C4-2B (cell line): ENCODE measurements around the gene GALNT5.
A peak's percentile ranks its signal among the peaks of the same experiment; 100 is the strongest.

Experiments used
- H3K27ac ChIP-seq: fragments of 450-650 bp; 2 replicates; pipeline ENCODE4 v1.5.1; 2017
- ZFX ChIP-seq: fragments of 450-650 bp; IDR thresholded peaks from 2 replicates; pipeline ENCODE4 v1.6.1; 2017
- TF ChIP-seq, protein P1 (sequence below): fragments of 450-650 bp; conservative IDR thresholded peaks from 2 replicates; pipeline ENCODE4 v1.5.1; 2017; ENCODE audit warnings: mild to moderate bottlenecking

The GALNT5 gene

GRCh38 chr2:157292853-157293252, 35.3 kb downstream of the GALNT5 start:
- TF ChIP-seq, protein P1, sequence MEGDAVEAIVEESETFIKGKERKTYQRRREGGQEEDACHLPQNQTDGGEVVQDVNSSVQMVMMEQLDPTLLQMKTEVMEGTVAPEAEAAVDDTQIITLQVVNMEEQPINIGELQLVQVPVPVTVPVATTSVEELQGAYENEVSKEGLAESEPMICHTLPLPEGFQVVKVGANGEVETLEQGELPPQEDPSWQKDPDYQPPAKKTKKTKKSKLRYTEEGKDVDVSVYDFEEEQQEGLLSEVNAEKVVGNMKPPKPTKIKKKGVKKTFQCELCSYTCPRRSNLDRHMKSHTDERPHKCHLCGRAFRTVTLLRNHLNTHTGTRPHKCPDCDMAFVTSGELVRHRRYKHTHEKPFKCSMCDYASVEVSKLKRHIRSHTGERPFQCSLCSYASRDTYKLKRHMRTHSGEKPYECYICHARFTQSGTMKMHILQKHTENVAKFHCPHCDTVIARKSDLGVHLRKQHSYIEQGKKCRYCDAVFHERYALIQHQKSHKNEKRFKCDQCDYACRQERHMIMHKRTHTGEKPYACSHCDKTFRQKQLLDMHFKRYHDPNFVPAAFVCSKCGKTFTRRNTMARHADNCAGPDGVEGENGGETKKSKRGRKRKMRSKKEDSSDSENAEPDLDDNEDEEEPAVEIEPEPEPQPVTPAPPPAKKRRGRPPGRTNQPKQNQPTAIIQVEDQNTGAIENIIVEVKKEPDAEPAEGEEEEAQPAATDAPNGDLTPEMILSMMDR, result no peak
- TF ChIP-seq ZFX, result no peak
- H3K27ac ChIP-seq, result no peak overlapping the region

GRCh38 chr2:157296490-157296889, 39.0 kb downstream of the GALNT5 start:
- no peak for TF ChIP-seq ZFX
- TF ChIP-seq, protein P1, result no peak
- H3K27ac ChIP-seq, result no peak overlapping the region

DNA sequence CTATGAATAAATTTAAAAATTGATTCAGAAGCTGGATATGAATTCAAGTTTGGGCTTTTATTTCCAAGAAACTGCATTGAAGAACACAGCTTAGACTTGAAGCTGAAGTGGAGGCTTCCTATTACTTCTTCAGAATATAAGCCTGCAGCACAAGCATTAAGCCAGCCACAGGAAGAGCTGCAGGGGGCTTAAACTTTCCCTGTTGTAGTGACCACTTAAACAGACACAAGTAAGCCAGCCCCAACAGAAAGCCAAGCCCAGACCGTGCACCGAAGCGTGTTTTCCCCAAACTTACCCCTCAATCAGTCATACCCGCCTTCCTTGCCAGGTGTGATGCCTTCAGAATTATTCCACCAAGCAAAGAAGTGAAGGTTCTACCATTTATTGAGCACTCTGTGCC, 39.5 kb downstream of the GALNT5 start:
- H3K27ac ChIP-seq, result no peak overlapping the region
- TF ChIP-seq ZFX, result no peak
- TF ChIP-seq, protein P1, result no peak

- TF ChIP-seq, protein P1, result no peak
- no peak overlapping the region for H3K27ac ChIP-seq
Observed at GRCh38 chr2:157301307-157301706, 43.8 kb downstream of the GALNT5 start.

DNA sequence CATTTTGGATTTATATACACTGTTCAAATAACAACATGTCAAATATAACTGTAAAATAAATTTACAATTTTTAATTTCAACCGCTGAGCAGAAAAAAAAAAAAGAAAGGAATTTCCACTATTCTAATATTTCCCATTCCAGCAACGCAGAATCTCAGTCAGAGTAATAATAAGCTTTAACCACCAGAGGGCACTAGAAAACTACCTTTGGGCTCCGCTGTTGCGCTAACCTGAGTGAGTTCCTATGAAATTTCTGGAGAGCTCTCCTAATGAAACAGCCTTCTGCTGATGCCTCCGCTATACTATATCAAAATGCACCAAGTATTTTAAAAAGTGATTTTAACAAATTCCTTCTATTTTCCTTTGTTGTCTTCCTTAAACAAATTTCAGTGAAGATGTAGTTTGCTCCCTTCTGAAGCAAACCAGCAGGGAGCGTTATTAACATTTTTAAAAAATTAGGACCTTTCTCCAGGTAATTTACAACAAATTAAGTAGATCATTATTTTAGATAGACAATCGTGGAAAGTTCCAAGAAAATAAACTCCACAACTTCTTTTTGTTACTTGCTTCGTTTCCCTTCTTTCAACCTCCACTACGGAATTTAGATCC, 45.1 kb downstream of the GALNT5 start:
- no peak overlapping the region for H3K27ac ChIP-seq
- TF ChIP-seq, protein P1, result peak; percentile 89
- TF ChIP-seq ZFX, result no peak

- TF ChIP-seq, protein P1, result no peak
- TF ChIP-seq ZFX, result no peak
- H3K27ac ChIP-seq, result no peak overlapping the region
Observed at GRCh38 chr2:157303612-157304011, 46.1 kb downstream of the GALNT5 start.

GRCh38 chr2:157304811-157305722, 47.6 kb downstream of the GALNT5 start:
- no peak overlapping the region for H3K27ac ChIP-seq
- TF ChIP-seq ZFX, result no peak
- TF ChIP-seq, protein P1, result no peak
